Measurements from ENCODE around the gene FKBP6.
"Not testable (repeated sequence)": the region's sequence is repeated elsewhere in the genome, so short reads cannot be mapped to it uniquely, and the experiment has no call there.

The FKBP6 gene

DNA sequence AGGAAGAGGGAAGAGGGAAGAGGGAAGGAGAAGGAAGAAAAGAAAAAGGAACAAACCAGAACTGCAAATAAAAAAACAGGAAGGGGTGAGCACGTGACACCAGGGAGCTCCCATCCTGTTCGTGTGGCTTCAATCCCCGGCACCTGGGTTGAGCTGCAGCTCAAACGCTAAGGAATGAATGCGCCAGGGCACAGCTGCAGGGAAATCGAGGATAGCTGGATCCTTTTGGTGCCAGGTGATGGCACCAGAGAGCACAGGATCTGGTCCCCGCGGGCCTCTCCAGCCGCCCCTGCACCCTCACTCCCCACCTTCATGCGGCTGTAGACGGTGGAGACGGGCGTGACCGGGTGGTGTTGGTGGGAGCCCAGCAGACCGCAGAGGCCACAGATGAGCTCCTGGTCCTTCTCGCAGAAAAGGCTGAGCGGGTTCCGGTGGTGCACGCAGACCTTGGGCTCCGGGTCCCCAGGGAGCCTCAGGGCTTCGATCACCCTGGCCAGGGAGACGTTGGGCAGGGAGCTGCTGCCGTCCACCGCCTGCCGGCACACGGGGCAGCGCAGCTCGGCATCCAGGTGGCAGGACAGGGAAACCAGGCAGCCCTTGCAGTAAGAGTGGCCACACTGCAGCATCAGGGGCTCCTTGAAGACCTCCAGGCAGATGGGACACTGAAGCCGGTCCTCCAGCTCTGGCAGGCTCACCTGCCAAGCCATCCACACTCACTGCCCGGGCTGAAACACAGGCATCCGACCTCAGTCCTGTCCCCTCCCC, 3.7 kb upstream of the FKBP6 start:
- peak; percentile 32 to 36 for DNase-seq (ENCODE audit: low read depth in 2 of 2)

DNA sequence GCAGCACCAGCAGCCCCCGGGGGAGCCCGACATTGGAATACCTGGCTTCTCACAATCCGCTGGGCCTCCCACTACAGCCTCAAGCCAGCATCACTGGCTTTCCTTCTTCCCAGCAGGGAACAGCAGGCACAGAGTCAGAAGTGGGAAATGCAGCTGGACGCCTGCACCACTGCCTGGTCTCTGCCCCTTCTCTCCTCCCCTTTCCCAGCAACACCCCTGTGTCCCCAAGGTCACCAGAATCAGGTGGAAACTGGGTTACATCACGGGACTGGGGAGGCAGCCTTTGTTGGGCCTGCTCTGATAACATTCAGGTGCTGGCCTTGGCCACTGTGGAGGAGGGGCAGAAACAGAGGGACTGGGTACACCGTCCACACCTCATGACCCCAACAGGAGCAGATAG, 2.5 kb upstream of the FKBP6 start:
- not testable (repeated sequence) for DNase-seq (ENCODE audit: low read depth in 2 of 2)

DNA sequence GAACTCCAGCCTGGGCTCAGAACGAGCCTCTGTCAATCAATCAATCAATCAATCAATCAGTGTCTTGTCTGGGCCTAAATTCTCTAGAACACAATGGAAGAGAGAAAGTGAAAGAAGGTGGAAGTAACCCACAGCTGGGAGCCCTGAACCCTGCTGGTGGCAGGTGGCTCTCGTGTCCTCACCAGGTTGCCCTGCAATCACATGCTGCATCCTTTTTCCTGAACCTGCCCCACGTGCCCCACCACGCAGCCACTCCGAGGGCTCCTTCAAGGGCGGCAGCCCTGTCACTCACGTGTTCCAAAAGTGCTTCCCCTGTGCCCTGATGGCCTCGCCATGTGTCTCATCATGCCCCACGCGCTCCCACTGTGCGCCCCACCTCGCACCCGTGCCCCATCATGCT, 512 bp upstream of the FKBP6 start:
- not testable (repeated sequence) for DNase-seq (ENCODE audit: low read depth in 2 of 2)

DNA sequence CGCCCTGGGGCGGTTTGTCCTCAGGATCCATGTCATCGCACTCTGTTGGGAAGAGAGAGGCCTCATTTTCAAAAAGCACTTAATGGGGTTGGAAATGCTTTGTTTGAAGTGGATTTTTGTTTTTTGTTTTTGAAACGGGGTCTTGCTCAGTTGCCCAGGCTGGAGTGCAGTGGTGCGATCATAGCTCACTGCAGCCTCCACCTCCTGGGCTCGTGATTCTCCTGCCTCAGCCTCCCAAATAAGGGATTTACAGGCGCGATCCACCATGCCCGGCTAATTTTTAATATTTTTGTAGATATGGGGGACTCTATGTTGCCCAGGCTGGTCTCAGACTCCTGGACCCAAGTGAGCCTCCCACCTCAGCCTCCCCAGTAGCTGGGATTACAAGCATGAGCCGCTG, 735 bp downstream of the FKBP6 start:
- DNase-seq (ENCODE audit: low read depth in 2 of 2), result no peak

DNA sequence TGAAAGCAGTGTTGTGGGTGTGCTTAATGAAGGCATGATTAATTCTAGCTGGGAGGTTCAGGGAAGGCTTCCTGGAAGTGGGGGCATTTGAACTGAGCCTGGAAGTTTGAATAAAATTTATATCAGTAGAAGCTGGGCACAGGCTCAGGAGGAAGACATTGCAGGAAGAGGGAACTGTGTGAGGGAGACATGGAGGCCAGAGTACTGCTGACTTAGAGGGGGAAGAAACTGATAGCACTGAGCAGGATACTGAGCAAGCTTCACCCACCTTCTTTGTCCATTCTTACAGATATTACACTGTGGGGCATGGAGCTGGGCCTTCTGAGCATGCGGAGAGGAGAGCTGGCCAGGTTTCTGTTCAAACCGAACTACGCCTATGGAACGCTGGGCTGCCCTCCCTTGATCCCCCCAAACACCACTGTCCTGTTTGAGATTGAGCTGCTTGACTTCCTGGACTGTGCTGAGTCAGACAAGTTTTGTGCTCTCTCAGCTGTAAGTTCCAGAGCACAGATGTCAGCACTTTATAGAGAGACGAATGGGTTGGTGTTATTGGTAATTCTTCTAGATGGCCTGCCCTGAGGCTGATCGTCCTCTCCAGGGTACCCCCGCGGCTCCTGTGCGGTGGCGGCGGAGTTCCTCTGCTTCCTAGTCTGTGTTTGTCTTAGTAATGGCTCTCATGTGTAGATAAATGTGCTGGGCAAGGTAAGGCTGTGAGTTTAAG, 2.1 kb downstream of the FKBP6 start:
- DNase-seq (ENCODE audit: low read depth in 2 of 2), result no peak

DNA sequence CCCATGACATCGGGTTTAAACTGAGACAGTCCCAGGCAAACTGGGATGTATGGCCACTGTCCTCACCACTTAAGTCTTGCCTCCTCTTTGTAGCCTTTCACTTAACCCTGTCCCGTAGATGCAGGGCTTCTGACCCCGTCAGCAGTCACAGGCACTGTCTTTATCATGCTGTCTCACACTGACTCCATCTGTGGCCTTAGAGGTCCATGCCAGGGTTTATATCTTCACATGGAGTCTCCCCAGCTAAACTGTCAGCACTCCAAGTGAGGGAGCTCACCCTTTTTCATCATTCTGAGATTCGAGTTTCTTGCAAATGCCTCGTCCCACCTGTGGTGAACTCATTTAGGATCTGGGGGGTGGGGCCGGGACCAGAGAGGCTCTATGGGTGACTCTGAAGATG, 2.8 kb downstream of the FKBP6 start:
- no peak for DNase-seq (ENCODE audit: low read depth in 2 of 2)

DNA sequence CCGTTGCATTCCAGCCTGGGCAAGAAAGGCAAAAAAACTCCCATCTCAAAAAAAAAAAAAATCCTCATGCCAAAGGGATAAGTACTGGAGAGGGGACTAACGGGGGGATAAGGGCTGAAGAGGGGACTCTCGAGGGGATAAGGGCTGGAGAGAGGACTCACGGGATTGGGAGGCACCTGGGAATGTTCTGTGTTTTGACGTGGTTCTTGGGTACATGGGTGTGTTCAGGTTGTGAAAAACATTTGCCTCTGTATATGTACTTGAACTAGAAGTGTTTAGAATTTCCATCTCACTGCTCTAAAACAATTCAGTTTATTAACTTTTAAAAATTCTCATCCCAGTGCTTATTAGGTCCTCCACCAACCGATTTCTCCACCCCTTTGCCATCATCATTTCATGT, 4.5 kb downstream of the FKBP6 start:
- DNase-seq (ENCODE audit: low read depth in 2 of 2), result no peak

DNA sequence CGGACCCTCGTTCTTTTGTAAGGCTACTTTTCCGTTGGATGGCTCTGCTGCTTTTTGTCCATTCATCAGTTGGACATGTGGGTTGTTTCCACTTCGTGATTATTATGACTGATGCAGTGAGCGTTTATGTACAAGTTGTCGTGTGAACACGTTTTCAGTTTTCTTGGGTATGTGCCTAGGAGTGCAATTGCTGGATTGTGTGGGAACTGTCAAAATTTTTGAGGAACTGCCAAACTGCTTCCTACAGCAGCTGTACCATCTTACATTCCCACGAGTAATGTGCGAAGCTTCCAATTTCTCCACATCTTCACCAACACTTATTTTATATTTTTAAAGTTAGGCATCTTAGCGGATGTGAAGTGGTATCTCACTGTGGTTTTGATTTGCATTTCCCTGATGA, 10.4 kb downstream of the FKBP6 start:
- no peak for DNase-seq (ENCODE audit: low read depth in 2 of 2)

DNA sequence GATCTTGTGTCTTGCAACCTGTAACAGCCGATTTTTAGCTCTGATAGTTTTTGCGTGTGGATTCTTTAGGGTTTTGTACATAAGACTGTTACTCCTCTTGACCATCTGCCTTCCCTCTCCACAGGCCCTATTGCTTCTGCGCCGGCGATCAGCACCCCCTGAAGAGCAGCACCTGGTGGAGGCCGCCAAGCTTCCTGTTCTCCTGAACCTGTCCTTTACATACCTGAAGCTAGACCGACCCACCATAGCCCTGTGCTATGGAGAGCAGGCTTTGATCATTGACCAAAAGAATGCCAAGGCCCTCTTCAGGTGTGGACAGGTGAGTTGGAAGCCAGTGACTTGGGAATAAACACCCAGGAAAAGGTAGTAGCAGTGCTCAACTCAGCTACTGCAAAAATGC, 12.6 kb downstream of the FKBP6 start:
- DNase-seq (ENCODE audit: low read depth in 2 of 2), result no peak

DNA sequence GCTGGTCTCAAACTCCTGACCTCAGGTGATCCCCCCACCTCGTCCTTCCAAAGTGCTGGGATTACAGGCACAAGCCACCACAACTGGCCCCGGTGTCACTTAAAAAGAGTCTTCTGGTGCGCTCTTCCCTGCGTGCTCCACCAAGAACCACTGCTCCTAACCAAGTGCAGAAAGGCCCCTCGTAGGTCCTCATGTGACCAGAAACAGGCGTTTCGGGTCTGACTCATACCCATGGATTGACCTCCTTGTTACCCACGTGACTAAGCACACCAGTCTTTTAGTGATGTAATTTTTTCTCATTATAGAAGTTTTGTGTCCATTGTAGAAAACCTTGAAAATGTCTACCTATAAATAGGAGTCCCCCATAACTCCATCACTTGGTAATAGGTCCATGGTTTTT, 13.9 kb downstream of the FKBP6 start:
- no peak for DNase-seq (ENCODE audit: low read depth in 2 of 2)

DNA sequence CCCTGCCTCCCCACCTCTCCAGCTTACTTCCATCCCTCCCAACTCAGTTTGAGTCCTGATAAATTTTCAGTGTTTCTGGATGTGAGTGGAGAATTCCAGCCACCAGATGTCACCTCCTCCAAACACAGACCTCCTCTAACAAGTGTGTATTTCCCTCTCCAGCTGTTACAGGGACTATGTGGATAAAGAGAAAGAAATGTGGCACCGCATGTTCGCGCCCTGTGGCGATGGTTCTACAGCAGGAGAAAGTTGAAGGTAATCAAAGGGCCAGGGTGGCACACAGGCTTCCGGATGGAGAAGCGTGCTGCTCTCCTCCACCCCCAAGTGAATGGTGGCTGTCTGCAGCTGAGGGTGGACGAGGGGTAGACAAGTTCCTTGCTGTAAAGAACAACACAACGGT, 14.7 kb downstream of the FKBP6 start:
- no peak for DNase-seq (ENCODE audit: low read depth in 2 of 2)

DNA sequence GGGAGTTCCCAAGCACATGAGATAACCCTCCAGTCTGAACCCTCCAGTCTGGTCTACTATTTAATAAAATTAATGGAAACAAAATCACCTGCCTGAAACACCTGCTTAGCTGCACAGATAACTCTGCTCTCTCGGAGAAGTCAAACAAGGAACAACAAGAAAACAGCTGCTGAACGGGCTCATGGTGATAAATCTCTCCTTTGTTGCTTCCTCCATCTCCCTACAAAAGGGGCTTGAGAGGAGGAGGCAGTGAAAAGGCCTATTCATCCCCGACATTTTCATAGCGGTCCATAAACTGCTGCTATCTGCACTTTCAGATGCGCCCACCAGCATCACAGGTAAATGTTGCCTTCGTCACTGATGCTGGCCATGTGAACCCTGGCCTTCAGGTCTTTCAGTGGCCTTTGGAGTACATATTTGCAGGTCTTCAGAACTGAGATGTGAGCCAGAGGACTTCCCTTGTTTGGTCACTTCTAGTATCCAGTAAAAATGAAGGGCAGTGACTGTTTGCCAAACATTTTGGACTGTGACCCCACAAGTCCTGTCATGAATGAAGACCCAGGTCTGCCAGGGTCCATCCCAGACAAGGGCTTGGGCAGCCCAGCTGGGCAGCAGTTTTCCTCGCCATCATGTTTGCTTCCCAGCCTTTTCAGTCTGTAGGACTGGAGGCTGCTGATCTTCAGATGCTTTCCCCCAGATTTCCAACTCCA, 15.9 kb downstream of the FKBP6 start:
- DNase-seq (ENCODE audit: low read depth in 2 of 2), result no peak

DNA sequence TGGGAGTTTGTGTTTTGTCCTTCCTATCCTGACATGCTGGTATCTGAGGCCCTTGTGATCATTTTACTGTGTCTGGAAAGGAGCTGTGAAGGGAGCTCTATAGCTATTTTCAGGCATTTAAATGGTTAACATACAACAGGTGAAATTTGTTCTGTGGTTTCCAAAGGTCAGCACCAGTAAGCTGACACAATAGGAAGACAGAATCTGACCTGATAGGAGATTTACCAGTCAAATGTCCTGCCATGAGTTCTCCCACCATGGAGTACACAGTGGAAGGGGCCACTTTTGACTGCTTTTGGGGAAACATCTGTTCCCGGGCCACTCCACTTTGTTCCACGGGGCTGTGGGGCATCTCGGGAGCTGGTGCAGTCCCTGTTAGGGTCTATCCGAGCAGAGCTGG, 17.6 kb downstream of the FKBP6 start:
- no peak for DNase-seq (ENCODE audit: low read depth in 2 of 2)

DNA sequence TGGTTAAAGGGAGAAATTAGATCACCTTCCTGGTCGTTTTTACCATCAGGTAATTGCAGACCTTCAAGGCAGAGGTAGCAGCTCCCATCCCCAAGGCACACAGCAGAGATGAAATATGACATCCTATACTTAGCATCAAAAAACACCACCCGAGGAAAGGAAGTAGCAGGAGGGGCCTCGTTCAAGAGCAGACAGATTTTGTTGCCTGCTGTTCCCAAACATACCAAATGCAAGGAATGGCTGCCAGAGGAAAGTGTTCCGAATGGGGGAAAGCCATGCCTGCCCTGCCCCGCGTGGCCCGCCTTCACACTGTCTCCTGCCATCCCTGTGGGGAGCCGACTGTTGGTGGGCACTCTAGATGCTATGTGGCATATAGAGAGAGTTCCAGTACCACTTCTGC, 18.0 kb downstream of the FKBP6 start:
- no peak for DNase-seq (ENCODE audit: low read depth in 2 of 2)

DNA sequence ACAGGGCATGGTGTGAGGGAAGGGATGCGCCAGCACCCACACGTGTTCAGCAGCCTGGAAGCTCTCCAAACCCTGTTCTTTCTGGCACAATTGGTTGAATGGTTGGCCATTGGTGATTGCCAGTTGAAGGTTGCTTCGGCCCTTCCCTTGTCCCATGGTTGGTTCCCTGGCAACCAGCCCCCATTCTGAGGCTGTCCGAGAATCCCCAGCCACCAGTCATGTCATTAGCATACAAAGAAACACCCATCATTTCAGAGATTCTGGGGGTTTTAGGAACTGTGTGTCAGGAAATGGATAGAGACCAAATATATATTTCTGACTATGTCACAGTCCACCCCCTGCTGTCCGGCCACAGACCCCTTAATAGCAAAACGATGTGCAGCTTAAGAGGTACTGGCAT, 21.8 kb downstream of the FKBP6 start:
- DNase-seq (ENCODE audit: low read depth in 2 of 2), result no peak

DNA sequence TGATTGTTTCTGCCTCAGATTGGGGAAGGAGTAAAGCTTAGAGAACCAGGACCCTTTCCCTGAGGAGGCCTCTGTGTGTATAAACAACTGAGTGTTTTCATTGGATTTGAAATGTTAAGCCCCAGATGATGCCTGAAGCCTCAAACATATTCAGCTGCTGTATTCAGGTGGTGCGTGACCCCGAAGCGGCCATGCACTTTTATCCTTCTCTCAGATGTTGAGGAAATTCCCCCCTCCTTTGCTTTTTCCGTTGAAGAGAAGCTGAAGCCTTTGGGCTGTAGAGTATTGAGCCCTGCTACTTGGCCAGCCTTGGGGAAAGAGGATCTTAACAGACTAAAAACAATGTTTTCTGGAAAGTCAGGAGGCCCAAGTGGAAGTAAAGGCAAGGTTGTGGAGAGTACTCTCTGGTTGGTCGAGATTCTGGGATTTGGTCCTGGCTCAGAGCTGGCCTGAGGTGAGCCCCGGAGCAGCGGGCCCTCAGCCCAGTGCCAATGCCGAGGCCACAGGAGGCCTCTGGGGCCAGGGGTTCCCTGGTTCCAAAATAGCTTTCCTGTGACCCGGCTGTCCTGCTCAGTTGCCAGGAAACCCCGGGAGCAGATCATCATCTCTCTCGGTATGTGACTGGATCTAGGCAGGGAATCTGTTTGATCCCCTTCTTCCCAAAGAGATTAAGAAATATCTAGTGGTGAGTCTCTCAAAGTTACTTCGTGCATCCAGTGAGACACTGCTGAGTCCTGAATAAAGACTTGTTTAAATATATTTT, 22.5 kb downstream of the FKBP6 start:
- DNase-seq (ENCODE audit: low read depth in 2 of 2), result no peak

DNA sequence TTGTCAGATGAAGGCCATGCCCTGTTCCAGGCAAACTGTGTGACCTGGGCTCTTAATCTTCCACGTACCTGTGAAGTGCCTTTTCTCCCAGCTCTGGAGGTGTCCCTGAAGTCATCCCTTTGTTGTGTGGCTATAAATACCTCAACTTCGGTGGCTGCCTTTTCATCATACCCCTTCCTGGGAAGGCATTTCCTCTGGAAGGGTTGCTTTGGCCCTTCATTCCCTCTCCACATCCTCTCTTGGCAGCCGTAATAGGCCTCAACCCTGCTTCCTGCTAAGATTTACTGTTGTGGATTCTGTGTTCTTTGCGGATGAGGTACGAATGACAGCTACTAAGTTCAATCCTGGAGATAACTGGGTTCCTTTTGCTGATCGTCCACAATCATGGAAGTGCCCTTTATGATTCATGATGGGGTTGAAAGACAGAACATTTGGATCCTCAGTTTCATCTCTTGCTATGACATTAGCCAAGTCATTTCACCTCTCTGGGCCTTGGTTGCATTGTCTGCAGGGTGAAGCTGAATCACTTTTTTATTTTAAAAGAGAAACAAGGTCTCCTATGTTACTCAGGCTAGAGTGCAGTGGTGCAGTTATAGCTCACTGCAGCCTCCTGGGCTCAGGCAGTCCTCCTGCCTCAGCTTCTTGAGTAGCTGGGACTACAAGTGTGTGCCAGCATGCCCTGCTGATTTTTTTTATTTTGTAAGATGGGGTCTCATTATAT, 23.6 kb downstream of the FKBP6 start:
- DNase-seq (ENCODE audit: low read depth in 2 of 2), result no peak

DNA sequence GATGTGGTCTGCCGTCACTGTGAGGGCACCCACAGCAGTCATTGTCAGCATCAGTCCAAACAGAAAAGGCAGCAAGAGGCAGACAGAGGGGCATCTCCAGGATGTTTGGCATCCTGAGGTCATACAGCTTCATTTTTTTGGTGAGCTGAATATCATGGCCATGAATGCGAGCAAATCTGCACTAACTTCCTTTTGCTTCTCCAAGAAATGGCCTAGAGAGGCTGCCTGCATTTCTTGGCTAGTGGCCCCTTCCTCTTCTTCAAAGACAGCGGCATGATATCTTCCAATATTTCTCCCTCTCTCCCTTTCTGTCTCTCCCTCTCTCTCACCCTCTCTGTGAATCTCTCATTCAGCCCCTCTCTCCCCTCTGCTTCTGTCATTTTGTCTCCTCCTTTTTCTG, 24.8 kb downstream of the FKBP6 start:
- DNase-seq (ENCODE audit: low read depth in 2 of 2), result no peak

DNA sequence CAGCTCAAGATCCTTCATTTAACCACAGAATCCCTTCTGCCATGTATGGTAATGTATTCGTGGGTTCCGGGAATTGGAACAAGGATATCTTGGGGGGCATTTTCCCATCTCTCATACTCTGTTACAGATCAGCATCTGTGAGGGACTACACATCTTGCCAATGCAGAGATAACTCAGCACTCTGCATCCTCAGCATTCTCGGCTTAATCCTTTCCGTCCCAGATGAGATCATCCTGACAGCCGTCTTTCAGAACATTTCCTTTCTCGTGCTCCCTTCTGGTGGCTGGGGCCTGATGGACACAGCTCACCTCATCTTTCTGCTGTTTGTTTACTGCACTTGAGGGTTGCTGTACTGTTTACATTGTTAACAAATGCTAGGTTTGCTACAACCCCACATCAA, 25.3 kb downstream of the FKBP6 start:
- DNase-seq (ENCODE audit: low read depth in 2 of 2), result no peak

DNA sequence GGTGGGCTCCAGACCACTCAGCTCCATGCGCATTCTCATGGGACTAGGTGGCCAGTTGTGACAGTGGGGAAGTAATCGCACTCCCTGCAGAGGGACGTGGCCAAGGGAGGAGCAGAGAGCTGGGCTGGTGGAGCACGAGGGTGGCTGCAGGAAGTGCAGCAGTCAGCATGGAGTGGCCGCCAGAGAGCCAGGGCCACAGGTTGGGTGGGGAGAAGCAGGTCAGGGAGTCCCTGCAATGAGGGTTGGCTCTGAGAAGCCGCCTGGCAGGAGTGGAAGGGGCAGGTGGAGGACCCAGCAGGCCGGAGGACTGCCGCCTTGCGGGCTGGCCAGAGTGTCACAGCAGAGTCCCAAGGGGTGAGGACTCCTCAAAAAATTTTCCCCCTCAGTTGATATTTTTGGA, 26.2 kb downstream of the FKBP6 start:
- no peak for DNase-seq (ENCODE audit: low read depth in 2 of 2)

DNA sequence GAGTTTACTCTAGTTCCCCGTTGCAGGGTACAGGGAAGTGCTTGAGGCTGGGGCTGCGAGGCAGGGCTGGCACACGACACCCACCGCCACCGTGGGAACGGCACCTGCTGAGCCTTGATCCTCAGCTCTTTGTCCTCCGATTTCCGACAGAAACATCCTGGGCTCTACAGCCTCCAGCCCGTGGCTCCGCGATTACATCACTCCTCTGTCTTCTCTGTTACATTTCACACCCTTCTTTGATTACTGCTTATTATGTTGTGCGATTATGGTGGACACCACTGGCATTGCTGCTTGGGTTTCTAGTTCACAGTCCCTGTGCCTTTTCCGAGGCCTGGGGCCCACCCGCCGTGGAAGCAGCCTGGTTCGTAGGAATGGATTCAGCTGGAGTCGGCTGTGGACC, 26.9 kb downstream of the FKBP6 start:
- DNase-seq (ENCODE audit: low read depth in 2 of 2), result no peak

DNA sequence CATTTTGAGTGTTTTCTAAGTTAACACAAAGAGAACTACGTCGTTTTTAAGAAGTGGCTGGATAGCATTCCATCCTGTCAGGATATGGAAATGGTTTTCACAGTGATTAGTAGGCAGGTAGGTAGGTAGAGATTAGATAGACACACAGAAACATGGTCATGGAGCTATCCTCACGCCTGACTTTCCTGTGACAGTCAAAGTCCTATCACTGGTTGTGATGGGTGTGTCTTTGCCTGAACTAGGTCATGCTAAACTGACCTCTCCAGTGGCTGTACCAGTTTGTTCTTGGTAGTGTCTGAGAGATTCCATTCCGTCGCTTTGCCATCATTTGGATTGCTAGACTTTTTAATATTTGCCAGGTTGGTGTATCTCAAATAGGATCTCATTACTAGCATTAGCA, 28.2 kb downstream of the FKBP6 start:
- DNase-seq (ENCODE audit: low read depth in 2 of 2), result no peak
